ENCODE data around the gene MRPL50.

GRCh38 chr9:101429736-101430135, 31.3 kb upstream of the MRPL50 start:
- no peak for TF ChIP-seq EZH2 (IDR thresholded peaks at IDR 0.05; ENCODE audit: low read length, missing control alignments)
- TF ChIP-seq, protein P1, sequence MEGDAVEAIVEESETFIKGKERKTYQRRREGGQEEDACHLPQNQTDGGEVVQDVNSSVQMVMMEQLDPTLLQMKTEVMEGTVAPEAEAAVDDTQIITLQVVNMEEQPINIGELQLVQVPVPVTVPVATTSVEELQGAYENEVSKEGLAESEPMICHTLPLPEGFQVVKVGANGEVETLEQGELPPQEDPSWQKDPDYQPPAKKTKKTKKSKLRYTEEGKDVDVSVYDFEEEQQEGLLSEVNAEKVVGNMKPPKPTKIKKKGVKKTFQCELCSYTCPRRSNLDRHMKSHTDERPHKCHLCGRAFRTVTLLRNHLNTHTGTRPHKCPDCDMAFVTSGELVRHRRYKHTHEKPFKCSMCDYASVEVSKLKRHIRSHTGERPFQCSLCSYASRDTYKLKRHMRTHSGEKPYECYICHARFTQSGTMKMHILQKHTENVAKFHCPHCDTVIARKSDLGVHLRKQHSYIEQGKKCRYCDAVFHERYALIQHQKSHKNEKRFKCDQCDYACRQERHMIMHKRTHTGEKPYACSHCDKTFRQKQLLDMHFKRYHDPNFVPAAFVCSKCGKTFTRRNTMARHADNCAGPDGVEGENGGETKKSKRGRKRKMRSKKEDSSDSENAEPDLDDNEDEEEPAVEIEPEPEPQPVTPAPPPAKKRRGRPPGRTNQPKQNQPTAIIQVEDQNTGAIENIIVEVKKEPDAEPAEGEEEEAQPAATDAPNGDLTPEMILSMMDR (conservative IDR thresholded peaks at IDR 0.05 in 1 of 2, IDR thresholded peaks at IDR 0.05 in 1 of 2; ENCODE audit: low read depth in 1 of 2, low read length in 2 of 2) = no peak
